ENCODE measurements around the gene KIAA0232.

DNA sequence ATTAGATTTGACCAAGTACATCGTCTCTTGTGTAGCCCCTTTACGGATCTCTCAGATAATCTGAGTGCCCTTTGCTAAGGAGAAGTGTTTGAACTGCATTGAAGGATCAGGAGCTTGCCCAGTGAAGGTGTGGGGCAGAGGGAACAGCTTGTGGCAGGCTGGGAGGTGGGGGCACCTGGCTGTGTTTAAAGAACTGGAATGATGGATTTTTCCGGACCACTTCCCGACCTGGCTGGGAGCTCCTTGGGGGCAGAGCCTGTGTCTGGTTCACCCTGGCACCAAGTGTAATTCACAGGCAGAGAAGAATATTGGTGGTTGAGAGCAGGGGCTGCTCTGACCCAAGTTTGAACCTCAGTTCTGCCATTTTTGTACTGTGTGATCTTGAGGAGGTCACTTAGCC is 145.6 kb downstream of the KIAA0232 start:
- TF ChIP-seq, protein P1, sequence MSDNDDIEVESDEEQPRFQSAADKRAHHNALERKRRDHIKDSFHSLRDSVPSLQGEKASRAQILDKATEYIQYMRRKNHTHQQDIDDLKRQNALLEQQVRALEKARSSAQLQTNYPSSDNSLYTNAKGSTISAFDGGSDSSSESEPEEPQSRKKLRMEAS (IDR thresholded peaks at IDR 0.05): no peak
- no peak for TF ChIP-seq HNF4G (IDR thresholded peaks at IDR 0.05)
